H1 (cell line): ENCODE measurements around the gene SHISA8. TPM values are rescaled to one million over a fixed set of nuclear protein-coding genes. Genes with fewer than 3 reads are reported as not detected.

ENCODE experiments used
- CTCF ChIA-PET: fragments of 300-600 bp; sonication (Branson Sonifier 250); formaldehyde crosslinking; loops from one replicate; lab custom pipeline; 2021; ENCODE audit not compliant: partially characterized antibody; lab: Charles Lee
- POLR2A ChIA-PET: fragments of 300-600 bp; sonication (Branson Sonifier 250); formaldehyde crosslinking; loops from one replicate; lab custom pipeline; 2021; ENCODE audit warnings: inconsistent platforms; ENCODE audit not compliant: partially characterized antibody; lab: Charles Lee
- DNase-seq, 2 experiments: peaks; one replicate each; pipeline versions ENCODE4 v3.0.0 to v3.0.0-alpha.2; 2010 to 2022; ENCODE audit warnings: low spot score in 2 of 2, low read depth in 1 of 2, mixed read lengths in 1 of 2
- FAIRE-seq: peaks from 2 replicates; lab custom pipeline; 2011; peaks lifted over from hg19 to GRCh38; lab: Jason Lieb, UNC
- H2AFZ ChIP-seq: 2 replicates; pipeline ENCODE4 v1.8.1; 2012; ENCODE audit warnings: low read length, inconsistent platforms
- H2AK5ac ChIP-seq: 2 replicates; pipeline ENCODE4 v1.6.1; 2013; ENCODE audit warnings: low read depth, low read length
- H2BK120ac ChIP-seq: replicated peaks from 2 replicates; pipeline ENCODE3; 2013; ENCODE audit warnings: low read depth, low read length, inconsistent platforms
- H2BK12ac ChIP-seq: 2 replicates; pipeline ENCODE4 v1.6.1; 2013; ENCODE audit warnings: low read depth, low read length
- H2BK15ac ChIP-seq: 2 replicates; pipeline ENCODE4 v1.6.1; 2013; ENCODE audit warnings: low read length
- H2BK20ac ChIP-seq: 2 replicates; pipeline ENCODE4 v1.6.1; 2013; ENCODE audit warnings: low read length
- H2BK5ac ChIP-seq: 2 replicates; pipeline ENCODE4 v1.6.1; 2013; ENCODE audit warnings: low read depth, low read length
- H3K14ac ChIP-seq: 2 replicates; pipeline ENCODE4 v1.6.1; 2013; ENCODE audit warnings: inconsistent platforms; ENCODE audit not compliant: insufficient read length
- H3K18ac ChIP-seq: 2 replicates; pipeline ENCODE4 v1.6.1; 2013; ENCODE audit warnings: low read length; ENCODE audit errors: extremely low read depth
- H3K23ac ChIP-seq: 2 replicates; pipeline ENCODE4 v1.6.1; 2013; ENCODE audit warnings: inconsistent platforms; ENCODE audit not compliant: insufficient read length
- H3K23me2 ChIP-seq: 2 replicates; pipeline ENCODE4 v1.6.1; 2013; ENCODE audit warnings: low read depth, low read length
- H3K27ac ChIP-seq: 2 replicates; pipeline ENCODE4 v1.6.1; 2011; ENCODE audit warnings: low read depth, low read length, inconsistent platforms
- H3K27me3 ChIP-seq, 4 experiments: replicated peaks in 1 of 4; 1 replicate in 1 of 4; 2 replicates in 3 of 4; pipeline versions ENCODE4 v1.6.1 to v1.8.1; 2011 to 2013; ENCODE audit warnings: low read length in 3 of 4, mild to moderate bottlenecking in 3 of 4, inconsistent platforms in 2 of 4, mixed read lengths in 2 of 4, moderate library complexity in 1 of 4; ENCODE audit not compliant: control insufficient read depth in 3 of 4, insufficient read depth in 3 of 4; ENCODE audit errors: extremely low read depth in 1 of 4
- H3K36me3 ChIP-seq, 4 experiments: 2 replicates each; pipeline versions ENCODE4 v1.6.1 to v1.8.1; 2011 to 2013; ENCODE audit warnings: mild to moderate bottlenecking in 4 of 4, low read length in 3 of 4, moderate library complexity in 2 of 4, control low read depth in 1 of 4, inconsistent platforms in 1 of 4; ENCODE audit not compliant: insufficient read depth in 4 of 4, control insufficient read depth in 2 of 4
- H3K4ac ChIP-seq: replicated peaks from 2 replicates; pipeline ENCODE3; 2013; ENCODE audit warnings: low read length, low read depth, mixed read lengths, inconsistent platforms; ENCODE audit not compliant: insufficient read length
- H3K4me1 ChIP-seq, 4 experiments: replicated peaks in 1 of 4; 1 replicate in 1 of 4; 2 replicates in 3 of 4; pipeline versions ENCODE4 v1.6.1 to v1.8.1; 2011 to 2013; ENCODE audit warnings: low read length in 3 of 4, inconsistent platforms in 2 of 4, mixed read lengths in 1 of 4; ENCODE audit not compliant: insufficient read depth in 4 of 4, control insufficient read depth in 3 of 4
- H3K4me2 ChIP-seq, 2 experiments: 2 replicates each; pipeline versions ENCODE4 v1.6.1 to v1.8.1; 2011 to 2013; ENCODE audit warnings: low read depth in 2 of 2, low read length in 2 of 2, control low read depth in 1 of 2, inconsistent platforms in 1 of 2, mild to moderate bottlenecking in 1 of 2; ENCODE audit not compliant: insufficient read depth in 1 of 2
- H3K4me3 ChIP-seq, 4 experiments: fragments of 200-600, 300-600 bp in 1 of 4; sonication (generic), shearing (Covaris generic), sonication (Bioruptor Twin) in 1 of 4; 2 replicates each; pipeline versions ENCODE4 v1.5.1 to v1.8.1; 2011 to 2016; ENCODE audit warnings: low read length in 4 of 4, low read depth in 3 of 4, control low read depth in 2 of 4, inconsistent platforms in 2 of 4, mild to moderate bottlenecking in 2 of 4, mixed read lengths in 1 of 4, moderate library complexity in 1 of 4; ENCODE audit not compliant: insufficient read depth in 2 of 4; ENCODE audit errors: extremely low read depth in 1 of 4
- H3K56ac ChIP-seq: replicated peaks from 2 replicates; pipeline ENCODE3; 2013; ENCODE audit warnings: low read depth, mild to moderate bottlenecking, mixed read lengths, low read length, inconsistent platforms; ENCODE audit not compliant: insufficient read length
- H3K79me1 ChIP-seq: 2 replicates; pipeline ENCODE4 v1.6.1; 2013; ENCODE audit warnings: low read depth, low read length, control low read depth
- H3K79me2 ChIP-seq, 2 experiments: 2 replicates each; pipeline versions ENCODE4 v1.6.1 to v1.8.1; 2012 to 2013; ENCODE audit warnings: low read length in 2 of 2, mild to moderate bottlenecking in 2 of 2, inconsistent platforms in 1 of 2; ENCODE audit not compliant: insufficient read depth in 2 of 2, control insufficient read depth in 1 of 2
- H3K9ac ChIP-seq, 4 experiments: replicated peaks in 1 of 4; 1 replicate in 1 of 4; 2 replicates in 3 of 4; pipeline versions ENCODE4 v1.6.1 to v1.8.1; 2011 to 2013; ENCODE audit warnings: low read depth in 3 of 4, low read length in 3 of 4, control low read depth in 2 of 4, mild to moderate bottlenecking in 2 of 4, moderate library complexity in 2 of 4, inconsistent platforms in 1 of 4; ENCODE audit errors: extremely low read depth in 1 of 4
- H3K9me3 ChIP-seq, 2 experiments: 2 replicates each; pipeline versions ENCODE4 v1.6.1 to v1.8.1; 2012 to 2013; ENCODE audit warnings: mild to moderate bottlenecking in 2 of 2, moderate library complexity in 2 of 2, control low read depth in 1 of 2, inconsistent platforms in 1 of 2, low read depth in 1 of 2, low read length in 1 of 2, mixed read lengths in 1 of 2; ENCODE audit not compliant: insufficient read depth in 2 of 2
- H4K20me1 ChIP-seq, 2 experiments: replicated peaks in 1 of 2; 2 replicates each; pipeline versions ENCODE3 to v1.8.1; 2011 to 2013; ENCODE audit warnings: inconsistent platforms in 2 of 2, low read length in 2 of 2, mild to moderate bottlenecking in 1 of 2; ENCODE audit not compliant: insufficient read depth in 2 of 2, control insufficient read depth in 1 of 2
- H4K5ac ChIP-seq: 2 replicates; pipeline ENCODE4 v1.6.1; 2013; ENCODE audit warnings: low read length, low read depth, mixed read lengths, inconsistent platforms; ENCODE audit not compliant: insufficient read length
- H4K8ac ChIP-seq: 2 replicates; pipeline ENCODE4 v1.8.0; 2013; ENCODE audit warnings: mild to moderate bottlenecking, moderate library complexity, low read length, inconsistent platforms; ENCODE audit not compliant: insufficient read depth; ENCODE audit errors: extremely low read depth
- H4K91ac ChIP-seq: replicated peaks from 2 replicates; pipeline ENCODE3; 2013; ENCODE audit warnings: low read length, mixed read lengths, inconsistent platforms; ENCODE audit not compliant: insufficient read length
- CREB1 ChIP-seq: IDR thresholded peaks from 2 replicates; pipeline ENCODE4 v1.6.1; 2012; ENCODE audit warnings: inconsistent platforms
- EZH2 ChIP-seq: fragments of 200-600 bp; sonication (generic); IDR thresholded peaks from 2 replicates; pipeline ENCODE4 v1.7.1; 2012; ENCODE audit warnings: low read depth, mild to moderate bottlenecking, moderate library complexity, low read length, inconsistent platforms; ENCODE audit not compliant: severe bottlenecking
- GTF2F1 ChIP-seq: IDR thresholded peaks from 2 replicates; pipeline ENCODE4 v1.6.1; 2012; ENCODE audit warnings: low read depth, low read length, improper control_type of control experiment, borderline replicate concordance
- KDM1A ChIP-seq: fragments of 200-600, 300-600 bp; sonication (generic); IDR thresholded peaks from 2 replicates; pipeline ENCODE4 v1.7.1; 2016; ENCODE audit warnings: mild to moderate bottlenecking, low read length, borderline replicate concordance
- KDM4A ChIP-seq: IDR thresholded peaks from one replicate; pipeline ENCODE4 v1.7.1; 2012; ENCODE audit warnings: low read depth, mild to moderate bottlenecking, moderate library complexity, low read length, inconsistent platforms; ENCODE audit not compliant: severe bottlenecking
- RBBP5 ChIP-seq: IDR thresholded peaks from 2 replicates; pipeline ENCODE4 v1.7.1; 2012; ENCODE audit warnings: low read depth, mild to moderate bottlenecking, inconsistent platforms, low read length, moderate library complexity, borderline replicate concordance
- SP1 ChIP-seq: IDR thresholded peaks from 2 replicates; pipeline ENCODE4 v1.6.1; 2011; ENCODE audit warnings: low read depth, low read length
- TAF1 ChIP-seq: IDR thresholded peaks from 2 replicates; pipeline ENCODE4 v1.6.1; 2011; ENCODE audit warnings: mild to moderate bottlenecking, low read depth, low read length
- WGBS, 2 experiments: shearing (Covaris generic) in 1 of 2; methylation state at CpG; one replicate each; pipeline versions ENCODE4 v1.1.6 to v1.1.7; 2013 to 2015; ENCODE audit warnings: low lambda C conversion rate in 2 of 2, mixed read lengths in 2 of 2, inconsistent platforms in 1 of 2, low coverage in 1 of 2, missing lambda C conversion rate in 1 of 2; ENCODE audit not compliant: insufficient replicate concordance in 2 of 2, insufficient coverage in 1 of 2, insufficient read length in 1 of 2; ENCODE audit errors: extremely low coverage in 1 of 2, missing lambda C conversion rate in 1 of 2; 5-methylcytosine and 5-hydroxymethylcytosine counted together
- polyA plus RNA-seq, 7 experiments: library from polyadenylated mRNA; depleted of rRNA in 3 of 7; stranded (reverse) in 5 of 7; unstranded in 2 of 7; fragments of >200 nt in 5 of 7; fragments of 200-250 nt in 2 of 7; gene quantifications; 1 replicate in 5 of 7; 2 replicates in 1 of 7; 4 replicates in 1 of 7; pipeline versions ENCODE4 v1.2.1 to v1.2.3, GENCODE V29; 2011 to 2013; ENCODE audit warnings: missing spikeins in 2 of 7, mixed read lengths in 2 of 7
- total RNA-seq: library from RNA; stranded (reverse); fragmentation: NEBNext Ultra II Directional; extraction: Animal tissue kit (Norgen Biotek cat#: 25700); gene quantifications from 2 replicates; pipeline ENCODE4 v1.2.1, GENCODE V29; 2021

SHISA8 gene
- total and polyA plus RNA-seq, 2 of the 8 experiments (the other 6 are each of a cell fraction or from before 2014, with no cell fraction given): 0.14 to 0.89 TPM

GRCh38 chr22:41957941-41958556 is 43.2 kb upstream of the SHISA8 start:
- 57% methylated on average over 16 of the region's 23 CpGs; no CpG with 5 or more reads in 1 of the 2 experiments for WGBS, 2 experiments
- Histone ChIP-seq H4K5ac (no peak overlapping the region), H3K23me2 (peaks cover 5% of the 10 kb centered on the region; the same call in 1 of the 2 replicates), H3K79me1 (no peaks in the 10 kb centered on the region), H2BK20ac (no peak overlapping the region), H4K20me1 (peaks cover 0 to 2% of the 10 kb centered on the region in 2 experiments), H2BK5ac (no peak overlapping the region), H3K9ac (peak overlapping the region in 1 of 4 experiments; percentile 43; a peak in 2 of 7 replicates), H3K27ac (no peak overlapping the region), H3K27me3 (peaks cover 0 to 3% (median 1%) of the 10 kb centered on the region in 4 experiments; a peak in 2 of 7 replicates), H2BK15ac (peak overlapping the region; percentile 81; the same call in 1 of the 2 replicates), H3K4ac (no peak overlapping the region), H3K36me3 (no peaks in the 10 kb centered on the region), H2AK5ac (no peak overlapping the region), H3K79me2 (no peaks in the 10 kb centered on the region), H4K91ac (no peak overlapping the region), H3K9me3 (no peaks in the 10 kb centered on the region), H3K23ac (no peak overlapping the region), H4K8ac (peak overlapping the region; percentile 94; the same call in 1 of the 2 replicates), H3K14ac (no peak overlapping the region), H3K4me2 (peak overlapping the region; percentile 24 to 85), H2AFZ (peak overlapping the region; percentile 76; the same call in 1 of the 2 replicates), H3K4me1 (peaks cover 0 to 8% (median 6%) of the 10 kb centered on the region in 4 experiments; a peak in 5 of 7 replicates), H3K4me3 (peak overlapping the region; percentile 14 to 49 (median 16); a peak in 7 of 8 replicates), H3K56ac (no peak overlapping the region), H2BK12ac (peak overlapping the region; percentile 39; the same call in 1 of the 2 replicates), H2BK120ac (no peak overlapping the region), H3K18ac (peak overlapping the region; percentile 75; the same call in 1 of the 2 replicates)
- TF ChIP-seq TAF1 (peak; percentile 52; the same call in 1 of the 2 replicates), KDM1A (peak; percentile 75; the same call in 1 of the 2 replicates), KDM4A (peak; percentile 23), EZH2 (no peak), SP1 (no peak), CREB1 (no peak), GTF2F1 (no peak), RBBP5 (no peak)
- POLR2A ChIA-PET: interaction anchor here (0.6 to 2.1 kb wide), 4 partner anchors 9 to 144 kb away, joined by 3 to 11 read pairs (median 3); partner anchors contain the start of gene CENPM
- DNase-seq (no peak), FAIRE-seq (no peak)
- CTCF ChIA-PET: interaction anchor here (0.5 to 2.7 kb wide), 11 partner anchors 9 to 159 kb away, joined by 3 to 11 read pairs (median 4); no protein-coding TSS in a partner anchor
